ENCODE data around the gene PLEKHA5.

PLEKHA5 gene

DNA sequence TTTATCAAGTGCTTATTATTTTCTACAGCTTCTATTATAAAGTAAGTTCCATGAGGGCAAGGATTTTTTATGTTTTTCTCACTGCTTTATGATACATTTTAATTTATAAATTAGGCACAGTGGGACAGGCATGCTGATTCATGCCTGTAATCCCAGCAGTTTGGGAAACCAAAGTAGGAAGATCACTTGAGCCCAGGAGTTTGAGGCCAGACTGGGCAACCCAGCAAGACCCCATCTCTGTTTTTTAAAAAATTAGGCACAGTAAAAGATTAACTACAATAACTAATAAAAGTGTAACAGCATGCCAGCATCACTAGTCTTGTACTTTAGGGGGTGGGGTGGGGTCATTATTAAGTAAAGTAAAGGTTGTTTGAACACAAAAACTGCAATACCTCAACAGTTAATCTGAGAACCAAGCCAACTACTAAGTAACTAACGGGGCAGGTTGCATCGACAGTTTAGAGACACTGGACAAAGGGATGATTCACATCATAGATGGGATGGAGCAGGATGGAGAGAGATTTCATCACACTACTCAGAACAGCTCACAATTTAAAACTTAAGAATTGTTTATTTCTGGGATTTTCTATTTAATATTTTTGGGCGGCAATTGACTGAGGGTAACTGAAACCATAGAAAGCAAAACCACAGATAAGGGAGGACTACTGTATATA is 119.5 kb downstream of the PLEKHA5 start:
- DNase-seq (ENCODE audit: low read depth) = peak; percentile 63
- TF ChIP-seq, protein P1, sequence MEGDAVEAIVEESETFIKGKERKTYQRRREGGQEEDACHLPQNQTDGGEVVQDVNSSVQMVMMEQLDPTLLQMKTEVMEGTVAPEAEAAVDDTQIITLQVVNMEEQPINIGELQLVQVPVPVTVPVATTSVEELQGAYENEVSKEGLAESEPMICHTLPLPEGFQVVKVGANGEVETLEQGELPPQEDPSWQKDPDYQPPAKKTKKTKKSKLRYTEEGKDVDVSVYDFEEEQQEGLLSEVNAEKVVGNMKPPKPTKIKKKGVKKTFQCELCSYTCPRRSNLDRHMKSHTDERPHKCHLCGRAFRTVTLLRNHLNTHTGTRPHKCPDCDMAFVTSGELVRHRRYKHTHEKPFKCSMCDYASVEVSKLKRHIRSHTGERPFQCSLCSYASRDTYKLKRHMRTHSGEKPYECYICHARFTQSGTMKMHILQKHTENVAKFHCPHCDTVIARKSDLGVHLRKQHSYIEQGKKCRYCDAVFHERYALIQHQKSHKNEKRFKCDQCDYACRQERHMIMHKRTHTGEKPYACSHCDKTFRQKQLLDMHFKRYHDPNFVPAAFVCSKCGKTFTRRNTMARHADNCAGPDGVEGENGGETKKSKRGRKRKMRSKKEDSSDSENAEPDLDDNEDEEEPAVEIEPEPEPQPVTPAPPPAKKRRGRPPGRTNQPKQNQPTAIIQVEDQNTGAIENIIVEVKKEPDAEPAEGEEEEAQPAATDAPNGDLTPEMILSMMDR (IDR thresholded peaks at IDR 0.05; ENCODE audit: low read length, missing control alignments) = no peak
- no peak overlapping the region for H3K4me3 ChIP-seq (replicated peaks; ENCODE audit: low read depth, low read length)

DNA sequence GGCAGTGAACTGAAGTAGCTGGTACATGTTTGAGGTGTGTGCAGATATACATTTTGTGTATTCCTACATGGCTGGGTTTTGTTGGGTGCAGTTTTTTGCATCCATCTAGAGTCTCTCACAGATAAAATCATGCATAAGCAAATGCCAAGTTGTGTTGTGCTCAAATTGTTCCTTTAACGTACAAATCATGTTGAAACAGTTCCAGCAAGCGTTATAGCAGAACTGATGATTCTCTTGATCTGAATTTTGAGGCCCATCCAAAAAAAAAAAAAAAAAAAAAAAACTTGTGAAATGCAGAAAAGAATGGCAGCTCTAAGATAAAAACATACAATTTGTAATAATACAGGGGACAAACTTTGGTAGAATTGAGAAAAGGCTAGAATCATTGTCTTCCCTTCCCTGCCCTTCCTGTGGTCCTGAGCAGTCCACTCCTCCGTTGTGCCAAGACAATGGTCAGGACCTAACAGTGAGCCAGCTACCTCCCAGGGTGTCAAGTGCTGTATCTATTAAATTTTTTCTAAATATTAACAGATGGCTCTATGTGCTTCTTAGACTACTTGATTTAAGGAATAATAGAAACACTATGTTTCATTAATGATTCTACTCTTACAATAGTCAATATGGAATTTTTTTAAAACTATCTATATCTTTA is 122.1 kb downstream of the PLEKHA5 start:
- TF ChIP-seq, protein P1 (IDR thresholded peaks at IDR 0.05; ENCODE audit: low read length, missing control alignments) = no peak
- peak; percentile 39 for DNase-seq (ENCODE audit: low read depth)
- H3K4me3 ChIP-seq (replicated peaks; ENCODE audit: low read depth, low read length) = no peak overlapping the region

DNA sequence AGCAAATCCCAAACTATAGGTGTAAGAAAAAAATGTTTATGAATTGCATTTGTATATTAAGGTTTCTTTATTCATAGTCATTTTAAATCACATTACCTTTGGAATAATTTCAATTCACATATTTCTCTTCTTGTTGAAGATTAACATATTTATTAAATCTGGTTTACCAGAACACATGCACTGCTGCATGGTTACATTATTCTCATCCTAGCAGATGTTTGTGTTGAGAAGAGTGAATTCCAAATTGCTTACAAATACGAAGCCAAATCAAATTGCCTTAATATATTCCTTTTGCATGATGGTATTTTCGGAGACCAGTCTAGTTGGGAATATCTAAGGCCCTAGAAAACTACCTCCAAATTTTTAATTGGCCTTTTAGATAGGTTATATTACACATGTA is 130.6 kb downstream of the PLEKHA5 start:
- TF ChIP-seq, protein P1 (IDR thresholded peaks at IDR 0.05; ENCODE audit: low read length, missing control alignments) = no peak
- no peak for DNase-seq (ENCODE audit: low read depth)
- no peak overlapping the region for H3K4me3 ChIP-seq (replicated peaks; ENCODE audit: low read depth, low read length)

DNA sequence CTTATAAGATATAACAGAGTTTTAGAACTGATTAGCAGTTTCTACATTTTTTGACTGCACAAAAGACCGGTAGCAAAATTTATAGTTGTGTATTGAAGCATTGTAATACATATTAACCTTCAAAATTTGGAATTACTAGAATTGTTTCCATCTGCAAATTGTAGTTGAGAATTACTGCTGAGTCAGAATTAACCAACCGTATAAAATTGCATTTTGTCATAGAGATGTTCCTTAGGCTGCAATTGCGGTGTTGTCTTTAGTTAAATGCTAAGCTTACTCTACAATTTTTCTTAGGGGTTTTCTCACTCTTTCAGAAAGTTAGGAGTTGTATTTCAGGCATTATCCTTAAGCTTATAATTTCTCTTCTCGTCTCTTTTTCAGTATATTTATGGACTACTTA is 132.2 kb downstream of the PLEKHA5 start:
- no peak for DNase-seq (ENCODE audit: low read depth)
- TF ChIP-seq, protein P1 (IDR thresholded peaks at IDR 0.05; ENCODE audit: low read length, missing control alignments) = no peak
- H3K4me3 ChIP-seq (replicated peaks; ENCODE audit: low read depth, low read length) = no peak overlapping the region

DNA sequence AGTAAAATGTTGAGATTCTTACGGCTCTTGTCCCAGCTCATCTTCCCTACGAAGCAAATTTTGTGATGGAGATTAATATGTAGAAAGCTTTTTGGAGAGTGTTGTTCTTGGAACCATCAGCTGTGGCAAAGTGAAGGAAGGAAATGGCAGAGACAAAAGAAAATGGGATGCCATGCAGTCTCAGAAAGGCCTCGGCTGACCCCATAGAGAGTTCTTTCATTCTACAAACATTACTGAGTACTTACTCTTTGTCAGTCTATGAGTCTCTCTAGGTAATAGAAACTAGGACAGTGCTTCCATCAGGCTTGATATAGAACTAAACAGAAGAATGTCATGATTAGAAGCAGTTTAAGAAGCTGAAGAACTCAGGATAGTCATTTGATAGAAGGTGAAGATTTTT is 134.1 kb downstream of the PLEKHA5 start:
- TF ChIP-seq, protein P1 (IDR thresholded peaks at IDR 0.05; ENCODE audit: low read length, missing control alignments) = no peak
- DNase-seq (ENCODE audit: low read depth) = no peak
- H3K4me3 ChIP-seq (replicated peaks; ENCODE audit: low read depth, low read length) = no peak overlapping the region

DNA sequence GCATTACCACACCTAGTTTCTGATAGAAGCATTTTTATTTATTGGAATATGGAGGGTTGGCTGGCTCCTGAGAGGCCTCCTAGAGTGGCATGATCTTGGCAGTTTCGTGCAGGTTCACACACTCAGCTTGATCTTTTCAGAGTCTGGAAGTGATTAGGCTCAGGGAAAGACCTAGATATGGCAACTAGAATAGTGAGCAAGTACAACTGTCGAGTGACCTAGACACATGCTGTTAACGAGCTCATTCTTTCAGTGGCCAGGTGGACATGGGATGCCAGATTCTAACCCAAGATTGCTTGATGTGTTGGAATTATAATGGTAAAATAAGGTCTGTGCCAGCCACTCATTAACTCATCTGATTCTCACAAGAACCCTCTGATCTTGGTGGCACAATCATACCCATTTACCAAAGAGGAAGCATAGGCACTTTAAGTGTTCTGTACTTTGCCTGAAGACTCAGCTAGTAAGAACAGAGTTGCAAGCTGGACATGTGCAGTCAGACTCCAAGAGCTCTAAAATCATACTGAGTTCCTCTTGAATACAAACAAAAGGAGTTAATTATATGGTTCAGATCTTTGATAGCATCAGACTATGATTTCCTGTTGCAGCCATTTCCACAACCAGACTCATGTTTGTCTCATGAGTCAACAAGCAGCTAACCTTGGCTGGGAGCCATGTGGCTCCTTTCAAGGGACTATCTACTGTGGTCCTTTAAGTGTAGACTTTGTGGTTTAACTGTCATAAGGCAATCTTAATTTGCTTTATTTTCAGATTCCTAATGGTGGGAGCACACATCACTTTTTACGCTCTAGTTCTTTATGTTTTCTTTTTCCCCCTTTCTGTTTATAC is 144.2 kb downstream of the PLEKHA5 start:
- no peak overlapping the region for H3K4me3 ChIP-seq (replicated peaks; ENCODE audit: low read depth, low read length)
- TF ChIP-seq, protein P1 (IDR thresholded peaks at IDR 0.05; ENCODE audit: low read length, missing control alignments) = no peak
- DNase-seq (ENCODE audit: low read depth) = peak; percentile 97
